ENCODE measurements around the gene ARHGDIB.
A peak's percentile ranks its signal among the peaks of the same experiment; 100 is the strongest.

The ARHGDIB gene

DNA sequence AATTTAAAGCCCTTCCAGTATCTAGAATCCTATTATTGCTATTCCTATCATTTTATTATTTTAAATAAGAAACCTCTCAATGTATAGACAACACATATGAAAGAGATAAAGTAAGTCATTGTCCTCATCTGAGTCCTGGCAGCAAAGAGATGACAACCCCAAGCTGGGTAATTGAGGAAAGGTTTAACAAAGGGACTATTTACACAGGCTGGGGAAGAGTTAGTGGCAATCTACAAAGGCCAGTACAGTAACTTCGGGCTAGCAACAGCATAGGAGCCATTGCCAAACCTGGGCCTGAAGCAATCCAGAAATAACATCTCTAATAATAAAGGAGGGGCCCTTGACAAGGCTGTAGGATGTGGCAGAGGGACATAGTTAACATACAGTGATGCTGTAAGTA lies 22.6 kb upstream of the ARHGDIB start:
- no peak for DNase-seq

GRCh38 chr12:14982991-14983390 lies 21.6 kb upstream of the ARHGDIB start:
- DNase-seq = no peak

- no peak for DNase-seq
Observed at GRCh38 chr12:14982562-14982961, 21.2 kb upstream of the ARHGDIB start.

DNA sequence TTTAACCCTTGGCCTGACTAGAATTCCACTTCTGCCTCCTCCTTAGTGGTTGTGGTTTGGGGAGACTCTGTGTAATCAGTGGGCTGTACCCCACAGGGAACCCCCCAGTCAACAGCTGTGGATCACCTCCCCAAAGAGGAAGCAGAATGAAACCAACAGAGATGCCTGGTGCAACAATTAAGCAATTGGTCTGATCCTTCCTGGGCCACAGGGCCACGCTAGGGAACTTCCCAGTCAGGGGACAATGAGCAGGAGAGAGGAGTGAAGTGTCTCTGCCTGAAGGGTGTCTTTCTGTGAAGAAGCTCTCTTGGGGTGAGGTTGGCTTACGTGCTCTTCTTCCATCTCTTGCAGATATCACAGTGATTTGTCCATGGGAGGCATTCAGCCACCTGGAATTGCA lies 19.6 kb upstream of the ARHGDIB start:
- DNase-seq = no peak

- no peak for DNase-seq
Observed at GRCh38 chr12:14979468-14979867, 18.1 kb upstream of the ARHGDIB start.

DNA sequence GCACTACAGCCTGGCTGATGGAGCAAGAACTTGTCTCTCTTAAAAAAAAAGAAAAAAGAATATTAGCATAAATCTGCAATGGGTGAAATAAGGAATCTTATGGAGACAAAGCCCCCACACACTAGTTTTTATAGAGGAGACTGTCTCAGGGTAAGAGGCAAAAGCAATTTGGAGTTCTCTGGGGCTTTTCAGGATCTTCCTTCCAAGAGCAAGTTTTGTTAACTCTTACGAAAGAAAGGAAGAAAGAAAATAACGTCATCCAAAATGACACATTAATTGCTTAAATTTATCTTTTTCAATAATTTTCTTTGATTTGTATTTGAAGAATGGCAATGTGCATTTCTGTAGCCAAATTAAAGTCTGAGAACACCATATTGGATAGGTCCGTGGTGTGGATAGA lies 15.3 kb upstream of the ARHGDIB start:
- DNase-seq = no peak

GRCh38 chr12:14975457-14975856 lies 14.1 kb upstream of the ARHGDIB start:
- DNase-seq = no peak

DNA sequence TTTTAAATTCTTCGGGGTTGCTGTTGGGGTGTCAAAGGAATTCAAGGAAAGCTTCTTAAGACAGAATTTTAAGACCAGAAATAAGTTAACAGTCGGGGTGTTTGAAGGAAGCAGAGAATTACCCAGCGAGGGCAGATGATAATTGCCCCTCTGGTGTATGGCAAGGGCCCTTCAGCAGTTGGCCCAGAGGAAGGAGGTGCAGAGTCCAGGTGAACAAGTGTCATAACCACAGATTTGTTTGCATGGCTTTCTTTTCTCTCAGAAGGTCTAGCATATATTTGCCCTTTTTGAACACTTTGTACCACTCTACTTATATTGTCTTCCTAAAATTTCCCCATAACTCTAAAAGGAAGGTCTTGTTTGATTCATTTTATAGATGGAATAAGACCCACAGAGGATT lies 13.2 kb upstream of the ARHGDIB start:
- no peak for DNase-seq

- DNase-seq = no peak
Observed at GRCh38 chr12:14972816-14973215, 11.4 kb upstream of the ARHGDIB start, which contains the start of gene PDE6H. TSS of gene PDE6H (plus strand) at chr12:14973042. CDS start at chr12:14978013, 4,971 bp downstream.

DNA sequence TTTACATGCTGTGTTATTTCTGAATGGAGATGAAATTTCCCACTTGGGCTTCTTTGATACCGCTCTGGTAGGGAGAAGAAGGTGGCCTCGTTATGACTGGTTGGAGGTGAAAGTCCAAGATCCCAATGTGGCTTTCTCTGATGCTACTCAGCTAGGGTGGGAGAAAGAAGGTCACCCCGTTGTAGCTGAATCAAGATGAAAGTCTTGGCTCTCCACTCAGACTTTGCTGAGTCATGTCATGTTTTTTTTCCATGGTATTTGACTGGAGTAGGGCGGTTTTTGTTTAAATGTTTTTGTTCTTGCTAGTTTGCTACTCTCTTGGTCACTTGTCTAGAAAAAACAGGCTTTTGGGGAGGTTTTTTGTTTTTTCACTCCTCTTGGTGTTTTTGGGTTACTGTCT lies 9.1 kb upstream of the ARHGDIB start:
- DNase-seq = no peak

- DNase-seq = no peak
Observed at GRCh38 chr12:14968478-14968877, 7.1 kb upstream of the ARHGDIB start.

GRCh38 chr12:14965221-14965620 lies 3.8 kb upstream of the ARHGDIB start:
- no peak for DNase-seq

DNA sequence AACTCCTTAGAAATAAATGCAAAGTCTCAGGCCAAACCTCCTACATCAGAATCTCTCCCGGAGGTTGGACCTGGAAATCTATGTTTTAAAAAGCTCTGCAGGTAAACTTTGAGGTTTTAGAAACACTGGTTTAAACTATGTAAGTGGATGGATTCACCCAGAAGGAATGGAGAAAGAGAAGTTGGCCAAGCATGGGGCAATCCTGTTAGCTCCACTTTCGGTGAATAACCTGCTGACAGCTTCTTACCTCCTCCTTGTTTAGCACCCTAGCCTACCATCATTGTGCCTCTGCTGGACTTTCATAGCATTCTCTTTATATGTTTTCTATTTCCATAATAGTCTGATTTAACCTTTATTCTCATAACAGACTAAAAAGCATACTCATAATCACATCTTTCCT lies 3.0 kb upstream of the ARHGDIB start:
- DNase-seq = no peak

DNA sequence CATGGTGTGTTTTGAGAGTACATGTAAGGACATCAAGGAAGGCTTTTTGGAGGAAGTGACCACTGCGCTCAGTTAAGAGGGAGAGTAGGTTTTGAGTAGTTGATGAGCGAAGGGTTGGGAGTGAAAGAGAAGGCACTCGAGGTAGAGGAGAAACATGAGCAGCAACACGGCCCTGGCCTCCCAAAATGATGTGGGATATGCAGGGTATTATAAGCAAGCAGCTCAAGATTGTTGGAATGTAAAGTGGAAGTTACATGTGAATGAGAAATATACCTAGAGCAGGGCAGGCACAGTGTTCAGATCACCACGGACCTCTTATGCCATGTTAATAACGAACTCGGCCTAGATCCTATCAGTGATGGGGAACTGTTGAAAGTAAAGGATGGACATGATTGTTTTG lies 2.1 kb upstream of the ARHGDIB start:
- DNase-seq = no peak

DNA sequence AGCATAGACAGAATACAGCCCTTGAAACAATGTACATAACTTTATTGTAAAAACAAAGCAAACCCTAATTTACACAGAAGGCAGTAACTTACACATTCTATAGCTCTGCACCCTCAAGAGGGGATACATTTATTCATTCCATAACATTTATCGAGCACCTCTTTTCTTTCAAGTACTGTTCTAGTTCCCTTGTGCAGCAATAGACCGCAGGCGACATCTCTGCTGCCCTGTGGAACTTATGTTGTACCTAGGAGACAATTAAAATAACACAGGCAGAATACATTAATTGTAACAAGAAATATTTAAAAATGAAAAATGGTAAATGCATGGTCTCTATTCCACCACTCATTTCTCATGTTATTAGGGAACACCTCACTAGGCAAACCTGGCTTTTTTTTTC lies 1.4 kb upstream of the ARHGDIB start:
- DNase-seq = no peak

DNA sequence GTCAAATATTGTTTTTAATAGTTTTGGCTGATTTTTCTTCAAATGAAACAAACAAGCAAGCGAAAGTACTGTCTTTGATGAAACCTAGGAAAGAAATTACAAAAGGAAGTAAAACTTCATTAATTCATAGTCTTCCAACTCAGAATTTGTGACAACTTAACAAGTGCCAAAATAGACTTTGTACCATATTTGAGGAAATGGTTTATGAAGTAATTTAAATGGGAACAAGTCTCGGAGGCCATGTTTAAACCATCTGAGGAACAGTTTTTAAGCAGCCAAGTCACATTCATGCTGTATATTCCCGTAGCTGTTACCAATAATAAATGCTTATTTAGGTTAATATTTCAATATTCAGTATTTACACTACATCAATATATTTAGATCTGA lies 745 bp upstream of the ARHGDIB start:
- no peak for DNase-seq

DNA sequence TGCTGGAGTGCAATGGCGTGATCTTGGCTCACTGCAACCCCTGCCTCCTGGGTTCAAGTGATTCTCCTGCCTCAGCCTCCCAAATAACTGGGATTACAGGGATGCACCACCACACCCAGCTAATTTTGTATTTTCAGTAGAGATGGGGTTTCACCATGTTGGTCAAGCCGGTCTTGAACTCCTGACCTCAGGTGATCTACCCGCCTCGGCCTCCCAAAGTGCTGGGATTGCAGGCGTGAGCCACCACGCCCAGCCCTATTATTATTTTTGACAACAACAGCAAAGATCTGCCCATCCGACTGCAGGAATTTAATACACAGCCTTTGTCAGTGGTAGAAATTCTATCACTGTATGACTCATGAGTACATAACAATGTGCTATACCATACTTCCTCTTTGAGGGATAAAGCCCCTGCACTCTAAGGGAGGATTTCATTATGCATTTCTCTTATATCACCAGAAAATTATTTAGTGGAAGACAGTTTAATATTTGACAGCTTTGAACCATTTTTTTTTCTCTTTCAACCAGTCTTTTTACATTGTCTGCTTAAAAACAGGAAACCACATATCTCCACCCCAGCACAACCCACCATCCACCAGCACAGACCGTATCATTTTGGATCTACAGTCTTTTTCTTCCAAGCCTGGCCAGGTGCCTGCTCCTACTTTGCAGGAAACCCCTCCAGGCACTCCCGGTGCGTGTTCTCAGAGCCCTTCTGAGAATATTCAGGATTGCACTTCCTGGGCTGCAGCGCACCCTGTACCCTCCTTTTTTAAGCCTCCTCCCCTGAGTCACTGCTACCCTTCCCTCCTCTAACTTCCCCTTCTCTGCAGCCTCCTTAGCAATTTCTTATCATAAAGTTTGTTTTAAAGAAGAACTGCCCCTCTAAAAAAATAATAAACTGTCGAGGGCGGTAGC lies 594 bp downstream of the ARHGDIB start:
- no peak for DNase-seq

DNA sequence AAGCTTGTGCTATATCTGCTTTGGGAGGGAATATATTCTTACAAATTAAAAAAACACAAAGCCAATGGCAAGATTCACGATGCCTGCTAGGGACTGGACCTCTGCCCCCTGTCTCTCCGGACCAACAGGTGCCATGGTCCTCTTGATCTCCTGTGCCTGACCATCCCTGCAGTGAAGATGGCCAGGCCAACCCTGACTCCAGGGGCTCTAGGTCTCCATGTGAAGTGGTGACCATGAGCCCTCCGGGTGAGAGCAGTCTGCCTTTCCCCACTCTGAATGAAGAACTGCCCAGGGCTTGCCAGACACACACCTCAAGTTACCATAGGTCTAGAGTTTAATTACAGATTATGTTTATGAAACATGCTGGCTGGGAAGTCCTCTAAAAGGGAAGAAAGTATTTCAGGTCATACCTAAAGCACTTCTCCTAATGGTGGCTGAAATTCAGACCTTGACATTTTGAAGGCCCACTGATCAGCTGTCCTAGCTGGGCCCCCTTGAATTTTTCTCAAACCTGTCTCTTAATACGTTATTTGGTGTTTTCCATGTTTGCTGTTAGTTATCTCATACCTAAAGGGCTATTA lies 1.4 kb downstream of the ARHGDIB start:
- no peak for DNase-seq

DNA sequence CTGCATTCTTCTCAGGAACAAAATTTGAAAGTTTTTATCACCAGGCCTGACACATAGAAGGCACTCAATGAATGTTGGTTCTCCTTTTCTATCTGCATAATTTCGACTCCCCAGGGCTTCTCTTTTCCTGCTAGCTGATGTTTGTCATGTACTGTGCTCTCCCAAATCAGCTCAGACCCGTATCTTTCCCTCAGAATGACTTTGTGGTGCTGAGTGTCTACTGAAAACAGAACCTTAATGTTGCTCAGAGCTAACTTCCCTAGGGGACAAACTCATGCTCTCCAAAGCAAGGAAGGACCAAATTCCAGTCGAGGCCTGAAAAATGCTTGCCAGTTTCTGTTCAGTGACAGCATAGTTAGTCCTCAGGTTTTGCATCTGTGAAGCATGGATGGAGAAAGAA lies 1.9 kb downstream of the ARHGDIB start:
- peak in 2 of 58 donors; percentile 8 to 9 for DNase-seq

DNA sequence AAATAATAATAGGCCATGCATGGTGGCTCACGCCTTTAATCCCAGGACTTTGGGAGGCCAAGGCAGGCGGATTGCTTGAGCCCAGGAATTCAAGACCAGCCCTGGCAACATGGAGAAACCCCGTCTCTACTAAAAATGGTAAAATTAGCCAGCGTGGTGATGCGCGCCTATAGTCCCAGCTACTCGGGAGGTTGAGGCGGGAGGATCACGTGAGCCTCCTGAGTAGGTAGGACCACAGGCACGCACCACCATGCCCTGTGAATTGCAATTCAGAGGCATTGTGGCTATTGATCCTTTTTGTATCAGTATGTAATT lies 2.3 kb downstream of the ARHGDIB start:
- no peak for DNase-seq

- DNase-seq = no peak
Observed at GRCh38 chr12:14958361-14959125, 2.9 kb downstream of the ARHGDIB start.

DNA sequence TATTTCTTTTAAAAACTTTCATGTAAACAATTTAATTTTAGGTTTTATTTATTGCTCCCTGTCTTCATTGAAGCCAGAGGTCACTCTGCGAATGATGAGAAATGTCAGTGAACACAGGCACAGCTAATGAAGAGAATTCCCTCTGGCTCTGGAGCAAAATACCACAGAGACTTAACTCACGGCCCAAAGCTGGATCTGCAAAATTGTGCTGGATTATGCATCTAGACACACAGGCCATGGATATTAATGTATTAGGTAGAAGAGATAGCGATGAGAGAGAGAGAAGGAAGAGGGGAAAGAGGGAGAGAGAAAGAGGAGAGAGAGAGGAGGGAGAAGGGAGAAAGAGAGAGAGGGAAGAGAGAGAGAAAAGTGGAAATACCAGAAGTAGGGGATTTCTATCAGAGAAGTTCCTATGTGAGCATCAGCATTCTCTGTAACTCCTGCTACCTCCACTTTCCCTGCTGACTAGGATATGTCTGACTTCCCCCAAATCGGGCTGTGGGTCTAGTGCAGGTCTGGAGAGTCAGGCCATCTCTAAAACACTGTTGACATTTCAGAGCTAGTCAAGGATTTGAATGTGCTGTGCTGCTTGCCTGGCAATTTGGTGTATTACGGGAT lies 3.7 kb downstream of the ARHGDIB start:
- DNase-seq = no peak
